Measurements from ENCODE around the gene APOA5.

Gene APOA5

DNA sequence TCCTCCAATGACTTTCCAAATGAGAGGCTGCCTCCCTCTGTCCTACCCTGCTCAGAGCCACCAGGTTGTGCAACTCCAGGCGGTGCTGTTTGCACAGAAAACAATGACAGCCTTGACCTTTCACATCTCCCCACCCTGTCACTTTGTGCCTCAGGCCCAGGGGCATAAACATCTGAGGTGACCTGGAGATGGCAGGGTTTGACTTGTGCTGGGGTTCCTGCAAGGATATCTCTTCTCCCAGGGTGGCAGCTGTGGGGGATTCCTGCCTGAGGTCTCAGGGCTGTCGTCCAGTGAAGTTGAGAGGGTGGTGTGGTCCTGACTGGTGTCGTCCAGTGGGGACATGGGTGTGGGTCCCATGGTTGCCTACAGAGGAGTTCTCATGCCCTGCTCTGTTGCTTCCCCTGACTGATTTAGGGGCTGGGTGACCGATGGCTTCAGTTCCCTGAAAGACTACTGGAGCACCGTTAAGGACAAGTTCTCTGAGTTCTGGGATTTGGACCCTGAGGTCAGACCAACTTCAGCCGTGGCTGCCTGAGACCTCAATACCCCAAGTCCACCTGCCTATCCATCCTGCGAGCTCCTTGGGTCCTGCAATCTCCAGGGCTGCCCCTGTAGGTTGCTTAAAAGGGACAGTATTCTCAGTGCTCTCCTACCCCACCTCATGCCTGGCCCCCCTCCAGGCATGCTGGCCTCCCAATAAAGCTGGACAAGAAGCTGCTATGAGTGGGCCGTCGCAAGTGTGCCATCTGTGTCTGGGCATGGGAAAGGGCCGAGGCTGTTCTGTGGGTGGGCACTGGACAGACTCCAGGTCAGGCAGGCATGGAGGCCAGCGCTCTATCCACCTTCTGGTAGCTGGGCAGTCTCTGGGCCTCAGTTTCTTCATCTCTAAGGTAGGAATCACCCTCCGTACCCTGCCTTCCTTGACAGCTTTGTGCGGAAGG is 40.9 kb upstream of the APOA5 start:
- no peaks in the 10 kb centered on the region for H3K9me3 Mint-ChIP-seq
- H3K4me1 Mint-ChIP-seq = peaks cover 43% of the 10 kb centered on the region

GRCh38 chr11:116831790-116832349 is 40.2 kb upstream of the APOA5 start:
- DNase-seq = no peak
- H3K4me1 Mint-ChIP-seq = peaks cover 38% of the 10 kb centered on the region
- no peak overlapping the region for H3K27ac Mint-ChIP-seq
- TF ChIP-seq, protein P1, sequence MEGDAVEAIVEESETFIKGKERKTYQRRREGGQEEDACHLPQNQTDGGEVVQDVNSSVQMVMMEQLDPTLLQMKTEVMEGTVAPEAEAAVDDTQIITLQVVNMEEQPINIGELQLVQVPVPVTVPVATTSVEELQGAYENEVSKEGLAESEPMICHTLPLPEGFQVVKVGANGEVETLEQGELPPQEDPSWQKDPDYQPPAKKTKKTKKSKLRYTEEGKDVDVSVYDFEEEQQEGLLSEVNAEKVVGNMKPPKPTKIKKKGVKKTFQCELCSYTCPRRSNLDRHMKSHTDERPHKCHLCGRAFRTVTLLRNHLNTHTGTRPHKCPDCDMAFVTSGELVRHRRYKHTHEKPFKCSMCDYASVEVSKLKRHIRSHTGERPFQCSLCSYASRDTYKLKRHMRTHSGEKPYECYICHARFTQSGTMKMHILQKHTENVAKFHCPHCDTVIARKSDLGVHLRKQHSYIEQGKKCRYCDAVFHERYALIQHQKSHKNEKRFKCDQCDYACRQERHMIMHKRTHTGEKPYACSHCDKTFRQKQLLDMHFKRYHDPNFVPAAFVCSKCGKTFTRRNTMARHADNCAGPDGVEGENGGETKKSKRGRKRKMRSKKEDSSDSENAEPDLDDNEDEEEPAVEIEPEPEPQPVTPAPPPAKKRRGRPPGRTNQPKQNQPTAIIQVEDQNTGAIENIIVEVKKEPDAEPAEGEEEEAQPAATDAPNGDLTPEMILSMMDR (IDR thresholded peaks at IDR 0.05) = no peak
- H3K27me3 Mint-ChIP-seq (ENCODE audit: low read depth, poor library complexity) = peaks cover 21% of the 10 kb centered on the region
- no peak overlapping the region for H3K4me3 Mint-ChIP-seq
- H3K36me3 Mint-ChIP-seq (ENCODE audit: low read depth) = no peaks in the 10 kb centered on the region
- no peaks in the 10 kb centered on the region for H3K9me3 Mint-ChIP-seq

More for the DNA sequence above, 40.9 kb upstream of the APOA5 start:
- DNase-seq = no peak
- TF ChIP-seq, protein P1 (IDR thresholded peaks at IDR 0.05) = no peak
- Mint-ChIP-seq H3K36me3 (ENCODE audit: low read depth) (no peaks in the 10 kb centered on the region), H3K4me3 (no peak overlapping the region), H3K27me3 (ENCODE audit: low read depth, poor library complexity) (peaks cover 21% of the 10 kb centered on the region), H3K27ac (no peak overlapping the region)

- Mint-ChIP-seq H3K4me1 (peaks cover 40% of the 10 kb centered on the region), H3K36me3 (ENCODE audit: low read depth) (no peaks in the 10 kb centered on the region), H3K4me3 (no peak overlapping the region), H3K9me3 (no peaks in the 10 kb centered on the region), H3K27me3 (ENCODE audit: low read depth, poor library complexity) (peaks cover 20% of the 10 kb centered on the region), H3K27ac (no peak overlapping the region)
- no peak for DNase-seq
- TF ChIP-seq, protein P1 (IDR thresholded peaks at IDR 0.05) = no peak
These were observed 38.7 kb upstream of the APOA5 start for GRCh38 chr11:116830184-116830912.

GRCh38 chr11:116829525-116830183 is 38.0 kb upstream of the APOA5 start, which contains the start of gene APOC3:
APOC3 (plus strand) TSS chr11:116829907; CDS start chr11:116830583, 676 bp downstream.
- Mint-ChIP-seq H3K27ac (no peak within 1 kb of the TSS), H3K4me1 (peaks cover 33% of the 10 kb centered on the region), H3K4me3 (no peak within 1 kb of the TSS), H3K27me3 (ENCODE audit: low read depth, poor library complexity) (peaks cover 14% of the 10 kb centered on the region), H3K36me3 (ENCODE audit: low read depth) (no peaks in the 10 kb centered on the region), H3K9me3 (no peaks in the 10 kb centered on the region)
- TF ChIP-seq, protein P1 (IDR thresholded peaks at IDR 0.05) = no peak
- DNase-seq = no peak

GRCh38 chr11:116828632-116829524 is 37.2 kb upstream of the APOA5 start:
- H3K27me3 Mint-ChIP-seq (ENCODE audit: low read depth, poor library complexity) = peaks cover 14% of the 10 kb centered on the region
- TF ChIP-seq, protein P1 (IDR thresholded peaks at IDR 0.05) = no peak
- H3K9me3 Mint-ChIP-seq = no peaks in the 10 kb centered on the region
- H3K27ac Mint-ChIP-seq = peak overlapping the region; percentile 78
- peaks cover 27% of the 10 kb centered on the region for H3K4me1 Mint-ChIP-seq
- no peaks in the 10 kb centered on the region for H3K36me3 Mint-ChIP-seq (ENCODE audit: low read depth)
- DNase-seq = no peak
- H3K4me3 Mint-ChIP-seq = no peak overlapping the region

All from nephron progenitor cell (in vitro differentiated cells).